ENCODE measurements around the gene SMC6.

The SMC6 gene

GRCh38 chr2:17763641-17764333 is 10.2 kb upstream of the SMC6 start:
- DNase-seq: no peak

GRCh38 chr2:17762451-17762850 is 8.8 kb upstream of the SMC6 start:
- no peak for DNase-seq

- no peak for DNase-seq
Observed at GRCh38 chr2:17759805-17760204, 6.2 kb upstream of the SMC6 start.

GRCh38 chr2:17758118-17758517 is 4.5 kb upstream of the SMC6 start:
- no peak for DNase-seq

- no peak for DNase-seq
Observed at GRCh38 chr2:17757321-17757720, 3.7 kb upstream of the SMC6 start.

GRCh38 chr2:17756668-17757067 is 3.1 kb upstream of the SMC6 start:
- no peak for DNase-seq

- DNase-seq: no peak
Observed at GRCh38 chr2:17754773-17755425, 1.3 kb upstream of the SMC6 start.

GRCh38 chr2:17752892-17753802 is 463 bp downstream of the SMC6 start:
- peak in 1 of 2 donors; percentile 50 for DNase-seq

GRCh38 chr2:17752246-17752645 is 1.4 kb downstream of the SMC6 start:
- no peak for DNase-seq

- DNase-seq: no peak
Observed at GRCh38 chr2:17749753-17750438, 3.7 kb downstream of the SMC6 start.

- DNase-seq: no peak
Observed at GRCh38 chr2:17748745-17749144, 4.9 kb downstream of the SMC6 start.

- no peak for DNase-seq
Observed at GRCh38 chr2:17747684-17748452, 5.7 kb downstream of the SMC6 start.

GRCh38 chr2:17740203-17740602 is 13.4 kb downstream of the SMC6 start:
- DNase-seq: no peak

- DNase-seq: no peak
Observed at GRCh38 chr2:17736989-17737388, 16.6 kb downstream of the SMC6 start.

- no peak for DNase-seq
Observed at GRCh38 chr2:17735864-17736263, 17.7 kb downstream of the SMC6 start.

GRCh38 chr2:17733599-17733998 is 20.0 kb downstream of the SMC6 start:
- no peak for DNase-seq

GRCh38 chr2:17729880-17730279 is 23.7 kb downstream of the SMC6 start:
- no peak for DNase-seq

GRCh38 chr2:17728210-17728609 is 25.4 kb downstream of the SMC6 start:
- no peak for DNase-seq

- no peak for DNase-seq
Observed at GRCh38 chr2:17719562-17720371, 33.8 kb downstream of the SMC6 start.

- no peak for DNase-seq
Observed at GRCh38 chr2:17718689-17719088, 34.9 kb downstream of the SMC6 start.

GRCh38 chr2:17717666-17718065 is 35.9 kb downstream of the SMC6 start:
- no peak for DNase-seq
